CD4-positive, alpha-beta T cell treated with Interleukin-15 for 1 hour (primary cell): ENCODE data around the gene TSPOAP1.

Experiments used
- DNase-seq: peaks from one replicate; pipeline ENCODE4 v3.0.0-alpha.2; 2020

Gene TSPOAP1

GRCh38 chr17:58328195-58329034 lies at the start of gene TSPOAP1:
TSS of gene TSPOAP1 (minus strand) at chr17:58328795. CDS start at chr17:58327920, 875 bp downstream.
- DNase-seq: peak; percentile 86

GRCh38 chr17:58377661-58378060 lies 49.1 kb upstream of the TSPOAP1 start:
- DNase-seq: no peak

DNA sequence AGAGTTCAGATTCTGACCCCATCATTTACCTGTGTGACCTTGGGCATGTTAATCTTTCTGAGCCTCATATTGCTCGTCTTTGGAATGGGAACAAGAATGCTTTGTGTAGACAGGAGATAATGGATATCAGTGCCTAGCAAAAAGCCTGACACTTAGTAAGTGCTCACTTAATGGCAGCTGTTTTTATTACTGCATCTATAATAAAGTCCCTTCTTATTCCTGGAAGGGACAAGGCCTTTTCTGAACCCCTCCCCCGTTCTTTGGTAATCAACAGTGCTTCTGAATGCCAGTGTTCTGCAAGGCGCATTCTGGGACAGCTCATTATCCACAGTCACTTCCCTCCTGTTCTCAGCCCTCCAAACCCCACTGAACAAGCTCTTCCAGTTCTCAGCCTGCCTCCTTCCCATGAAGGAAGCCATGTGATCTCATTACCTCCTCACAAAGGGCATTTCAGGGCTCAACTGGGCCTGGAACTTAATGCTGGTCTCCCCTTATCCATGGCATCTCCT lies 48.6 kb upstream of the TSPOAP1 start:
- DNase-seq: no peak

GRCh38 chr17:58376472-58377000 lies 47.9 kb upstream of the TSPOAP1 start:
- DNase-seq: no peak

DNA sequence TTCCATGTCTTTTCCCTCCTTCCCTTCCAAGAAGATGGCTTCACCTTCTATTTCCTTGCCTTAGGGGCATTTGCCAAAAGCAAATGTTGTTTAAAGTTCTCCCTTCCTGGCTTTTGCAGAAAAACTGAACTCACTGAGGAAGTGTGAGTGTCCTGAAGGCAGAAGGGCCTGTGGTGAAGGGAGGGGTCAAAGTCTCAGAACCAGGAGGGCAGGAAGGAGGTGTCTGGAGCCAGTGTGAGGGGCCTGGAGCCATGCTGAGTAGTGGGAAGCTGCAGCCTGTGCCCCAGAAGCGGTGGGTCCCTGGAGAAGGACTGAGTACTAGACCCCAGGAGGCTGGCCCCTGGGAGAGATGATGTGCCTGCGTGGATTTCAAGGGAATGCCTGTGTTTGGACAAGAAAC lies 47.2 kb upstream of the TSPOAP1 start:
- no peak for DNase-seq

- DNase-seq: no peak
Observed at GRCh38 chr17:58375256-58375655, 46.7 kb upstream of the TSPOAP1 start.

GRCh38 chr17:58373923-58374322 lies 45.3 kb upstream of the TSPOAP1 start:
- DNase-seq: no peak

- no peak for DNase-seq
Observed at GRCh38 chr17:58373003-58373402, 44.4 kb upstream of the TSPOAP1 start.

DNA sequence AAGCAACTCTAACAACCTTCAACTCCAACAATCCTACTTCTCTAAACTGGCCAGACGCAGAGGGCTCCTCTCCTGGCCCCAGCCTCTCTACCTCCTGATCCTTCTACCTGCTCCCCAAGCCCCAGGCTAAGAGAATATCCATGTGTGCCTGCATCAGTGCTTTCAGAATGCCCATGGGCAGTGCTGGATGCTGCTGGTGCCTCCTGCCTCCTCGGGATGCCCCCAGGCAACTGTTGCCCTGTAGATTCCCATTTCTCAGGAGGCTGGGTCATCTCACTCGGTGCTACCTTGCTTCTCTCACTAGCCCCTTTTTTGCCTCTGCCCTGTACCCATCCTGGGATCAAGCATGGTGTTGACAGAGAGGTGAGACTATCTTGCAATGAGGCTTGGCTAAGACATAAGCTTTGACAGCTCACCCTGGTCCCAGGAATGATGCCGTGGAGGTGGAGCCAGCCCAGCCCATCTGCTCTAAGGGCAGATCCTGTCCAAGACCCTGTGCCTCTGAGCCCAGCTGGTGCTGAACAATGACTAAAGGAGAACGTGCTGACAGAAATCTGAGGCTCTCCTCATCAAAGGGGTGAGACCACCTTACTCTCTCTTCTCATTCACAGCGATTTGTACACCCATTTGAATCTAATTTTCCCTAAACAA lies 42.8 kb upstream of the TSPOAP1 start:
- DNase-seq: no peak

DNA sequence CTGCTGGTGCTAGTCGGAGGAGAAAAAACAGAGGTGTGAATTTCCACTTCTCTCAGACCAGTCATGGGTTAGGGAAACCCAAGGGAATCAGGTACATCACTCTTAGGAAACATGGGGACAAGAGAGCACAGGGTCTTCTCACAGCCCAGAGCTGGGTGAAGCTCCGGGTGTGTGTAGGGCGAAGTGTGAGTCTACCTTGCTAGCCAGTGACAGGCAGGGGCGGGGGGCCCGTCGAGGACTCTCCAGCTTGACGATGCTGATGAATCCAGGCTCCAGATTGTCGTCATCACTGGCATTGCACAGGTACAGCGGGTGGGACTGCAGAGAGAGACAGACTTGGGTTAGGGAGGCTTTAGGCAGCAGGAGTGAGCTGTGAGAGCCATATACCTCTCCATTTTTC lies 42.1 kb upstream of the TSPOAP1 start:
- no peak for DNase-seq

DNA sequence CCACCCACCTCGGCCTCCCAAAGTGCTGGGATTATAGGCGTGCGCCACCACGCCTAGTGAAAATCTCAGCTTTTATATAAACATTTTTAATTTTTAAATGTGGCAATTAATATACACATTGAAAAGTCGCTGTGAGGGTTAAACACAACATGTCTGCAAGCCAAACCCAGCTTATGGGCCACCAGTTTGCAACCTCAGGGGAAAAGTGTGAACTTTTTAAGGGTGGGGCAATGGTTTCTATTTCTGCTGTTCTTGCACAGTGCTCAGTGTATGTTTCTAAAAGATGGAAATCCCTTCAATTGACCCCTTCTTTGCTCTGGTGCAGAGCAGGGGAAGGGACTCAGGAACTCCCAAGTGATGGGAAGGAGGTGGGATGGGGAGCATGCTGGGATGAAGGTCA lies 41.7 kb upstream of the TSPOAP1 start:
- DNase-seq: no peak

DNA sequence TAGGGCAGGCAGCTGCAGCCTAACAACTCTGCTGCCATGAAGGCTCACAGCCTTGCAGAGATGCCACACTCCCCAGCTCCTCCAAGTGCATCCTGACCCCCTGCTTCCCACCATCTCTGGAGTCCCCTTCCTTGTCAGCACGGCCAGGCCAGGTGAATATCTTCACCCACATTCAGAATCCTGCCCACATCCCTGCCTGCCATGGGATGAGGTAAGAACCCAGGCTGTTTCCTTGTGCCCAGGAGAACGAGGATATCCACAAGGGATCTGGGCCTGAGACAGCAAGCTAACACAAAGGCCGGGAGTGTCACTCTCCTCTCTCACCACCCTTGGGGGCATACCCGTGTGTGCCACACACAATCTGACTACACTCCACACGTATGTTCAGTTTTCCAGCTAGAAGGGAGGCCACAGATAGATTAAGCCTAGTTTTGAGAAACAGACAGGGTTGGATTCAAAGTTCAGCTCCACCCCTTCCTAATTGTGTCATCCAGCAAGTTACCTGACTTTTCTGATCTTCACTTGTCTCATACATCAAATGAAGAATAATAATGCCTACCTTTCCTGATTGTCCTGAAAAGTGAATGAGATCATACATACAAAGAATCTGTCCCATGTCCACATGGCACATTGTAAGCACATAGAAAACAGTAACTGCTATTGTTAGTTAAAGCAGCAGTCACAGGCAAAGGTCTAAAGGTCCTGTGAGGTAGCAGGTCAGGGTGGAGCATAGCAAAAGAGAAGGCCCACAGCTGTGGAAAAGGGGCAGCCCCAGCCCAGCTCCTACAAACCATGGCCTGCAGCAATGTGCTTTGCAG lies 40.8 kb upstream of the TSPOAP1 start:
- DNase-seq: no peak

DNA sequence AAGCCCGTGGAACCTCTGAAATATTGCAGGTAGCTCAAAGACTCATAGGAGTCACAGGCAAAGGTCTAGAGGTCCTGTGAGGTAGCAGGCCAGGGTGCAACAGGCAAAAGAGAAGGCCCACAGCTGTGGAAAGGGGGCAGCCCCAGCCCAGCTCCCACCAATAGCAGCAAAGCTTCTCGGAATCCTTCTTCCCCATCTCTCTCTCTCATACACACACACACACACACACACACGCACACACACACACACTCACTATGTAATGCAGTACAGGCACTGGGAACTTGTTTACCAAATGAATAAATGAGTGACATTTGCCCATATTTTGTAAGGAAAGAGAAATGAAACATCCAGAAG lies 40.2 kb upstream of the TSPOAP1 start:
- DNase-seq: peak; percentile 28

DNA sequence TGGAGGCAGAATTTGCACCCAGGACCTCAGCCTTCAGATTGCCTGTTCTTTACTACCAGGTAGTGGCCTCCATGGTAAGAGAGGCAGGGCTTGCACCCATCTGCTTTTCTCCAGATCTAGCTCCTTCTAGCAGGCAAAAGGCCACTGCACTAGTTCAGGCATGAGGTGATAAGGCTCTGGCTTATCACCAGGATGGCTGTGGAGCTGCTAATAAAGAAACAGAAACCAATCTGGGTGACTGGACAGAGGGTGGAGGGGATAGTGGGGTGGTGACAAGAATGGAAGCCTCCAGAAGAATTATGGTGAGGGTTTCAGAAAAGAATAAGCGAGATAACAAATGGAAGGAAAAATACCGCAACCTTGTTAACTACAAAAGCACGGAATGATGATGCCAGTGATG lies 38.9 kb upstream of the TSPOAP1 start:
- no peak for DNase-seq

GRCh38 chr17:58365980-58366595 lies 37.5 kb upstream of the TSPOAP1 start:
- DNase-seq: no peak

- DNase-seq: no peak
Observed at GRCh38 chr17:58365185-58365979, 36.8 kb upstream of the TSPOAP1 start.

DNA sequence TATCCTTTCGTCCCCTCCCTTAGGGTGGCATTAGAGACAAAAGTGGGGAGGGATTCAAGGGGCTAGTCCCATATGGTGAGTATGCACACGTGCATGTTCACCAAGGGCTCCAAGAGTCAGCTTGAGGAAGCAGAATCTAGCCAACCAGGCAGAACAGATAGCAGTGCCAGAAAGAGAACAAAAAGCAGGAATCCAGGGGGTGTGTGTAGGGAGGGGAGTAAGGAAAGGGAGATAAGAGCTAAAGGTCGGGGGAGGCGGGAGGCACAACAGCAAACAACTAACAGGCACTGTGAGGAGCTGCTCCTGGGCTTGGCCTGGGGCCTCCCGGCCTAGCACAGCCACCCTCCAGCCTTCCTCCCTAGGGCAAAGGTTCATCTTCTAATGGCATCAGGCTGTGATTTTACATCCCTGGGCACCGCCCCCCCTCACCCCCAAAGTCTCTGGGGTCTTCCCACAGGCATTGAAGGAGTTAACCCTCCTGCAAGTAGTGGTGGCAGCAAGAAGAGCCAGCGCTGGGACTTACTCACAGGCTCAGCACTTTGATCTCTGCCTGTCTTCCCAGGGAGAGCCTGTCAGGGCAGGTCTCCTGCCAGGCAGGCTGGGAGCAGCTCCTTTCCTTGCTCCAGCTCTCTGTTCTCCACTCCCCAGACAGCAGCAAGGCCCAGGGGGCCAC lies 35.8 kb upstream of the TSPOAP1 start:
- no peak for DNase-seq

- DNase-seq: no peak
Observed at GRCh38 chr17:58363457-58364185, 35.0 kb upstream of the TSPOAP1 start.

DNA sequence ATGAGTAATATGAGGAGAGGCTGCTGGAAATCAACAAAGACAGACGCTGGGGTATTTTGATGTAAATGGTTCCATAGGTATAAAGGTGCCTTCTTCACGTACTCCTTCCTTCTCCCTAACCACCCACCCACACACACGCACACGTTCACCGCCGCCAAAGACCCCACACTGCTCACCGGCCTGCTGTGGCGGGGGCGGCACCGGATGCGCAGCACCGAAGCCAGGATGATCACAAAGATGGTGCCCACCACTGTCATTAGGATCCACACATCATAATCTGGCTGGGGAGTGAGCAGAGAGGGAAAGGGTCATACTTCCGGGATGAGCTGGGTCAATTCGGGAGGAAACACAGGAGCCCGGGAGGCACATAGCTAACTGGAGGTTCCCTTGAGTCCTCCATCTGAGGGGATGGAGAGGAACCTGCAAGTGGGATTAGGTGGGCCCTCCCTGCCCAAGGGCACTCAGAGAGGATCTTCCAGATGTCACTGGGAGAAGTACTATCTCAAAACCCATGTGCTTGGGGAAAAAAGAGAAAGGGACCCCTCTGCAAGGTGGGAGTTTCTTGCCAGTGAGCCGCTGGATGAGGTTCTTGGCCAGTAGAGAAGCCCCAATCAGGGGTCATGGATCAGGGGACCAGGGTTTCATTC lies 33.9 kb upstream of the TSPOAP1 start:
- no peak for DNase-seq
